Measurements from ENCODE around the gene STK11IP.

The STK11IP gene

DNA sequence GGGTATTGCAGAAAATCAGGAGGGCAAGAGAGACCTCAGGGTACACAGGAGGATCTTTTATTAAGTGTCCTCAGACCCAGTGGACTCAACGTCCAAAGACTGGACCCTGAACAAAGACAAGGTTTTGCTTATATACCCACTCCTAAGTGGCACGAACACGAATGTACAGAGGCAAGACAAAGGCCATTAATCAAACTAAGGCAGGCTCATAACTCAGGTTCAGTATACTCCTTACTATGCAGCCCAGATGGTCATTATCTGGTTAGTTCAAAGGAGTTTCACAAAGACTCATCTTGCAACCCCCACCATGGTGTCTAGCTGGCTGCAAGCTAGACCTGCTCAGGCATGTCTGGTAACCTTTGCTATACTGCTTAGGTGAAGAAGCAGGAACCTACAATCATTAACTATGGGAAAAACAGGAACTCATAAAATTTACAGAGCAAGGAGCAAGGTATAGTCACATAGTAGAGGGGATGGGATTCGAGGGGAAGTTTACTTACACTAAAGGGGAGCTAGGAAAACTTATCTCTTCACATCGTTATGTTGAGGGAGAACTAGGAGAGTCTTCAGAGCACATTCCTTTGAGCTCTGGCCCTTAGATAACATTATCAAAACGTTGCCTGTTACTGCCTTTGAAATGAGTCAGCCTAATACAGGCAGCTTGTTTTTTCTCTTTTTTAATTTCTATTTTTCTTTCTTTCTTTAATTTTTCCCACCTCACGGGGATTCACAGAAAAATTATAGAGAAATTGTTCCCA, 63.7 kb downstream of the STK11IP start:
- no peak for DNase-seq

DNA sequence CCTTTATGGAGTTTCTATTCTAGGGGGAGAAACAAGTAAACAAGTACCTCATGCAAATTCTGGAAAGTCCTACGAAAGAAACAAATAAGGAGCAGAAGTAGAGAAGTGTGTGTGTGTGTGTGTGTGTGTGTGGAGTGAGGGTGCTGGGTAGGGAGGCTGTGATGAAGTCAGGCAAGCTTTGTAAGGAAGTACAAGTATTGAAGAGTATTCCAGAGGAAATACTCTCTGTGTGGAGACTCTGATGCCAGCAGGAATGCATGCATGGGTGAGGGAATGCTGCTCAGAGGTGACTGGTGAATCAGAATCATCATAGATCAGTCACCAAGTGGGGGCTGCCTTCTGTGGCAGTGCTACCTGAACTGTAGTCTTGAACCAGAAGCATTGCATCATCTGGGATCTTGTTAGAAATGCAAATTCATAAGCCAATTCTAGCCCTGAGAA, 64.3 kb downstream of the STK11IP start:
- no peak for DNase-seq

GRCh38 chr2:219662566-219662965, 64.9 kb downstream of the STK11IP start:
- DNase-seq, result no peak

GRCh38 chr2:219663116-219663762, 65.6 kb downstream of the STK11IP start:
- no peak for DNase-seq

DNA sequence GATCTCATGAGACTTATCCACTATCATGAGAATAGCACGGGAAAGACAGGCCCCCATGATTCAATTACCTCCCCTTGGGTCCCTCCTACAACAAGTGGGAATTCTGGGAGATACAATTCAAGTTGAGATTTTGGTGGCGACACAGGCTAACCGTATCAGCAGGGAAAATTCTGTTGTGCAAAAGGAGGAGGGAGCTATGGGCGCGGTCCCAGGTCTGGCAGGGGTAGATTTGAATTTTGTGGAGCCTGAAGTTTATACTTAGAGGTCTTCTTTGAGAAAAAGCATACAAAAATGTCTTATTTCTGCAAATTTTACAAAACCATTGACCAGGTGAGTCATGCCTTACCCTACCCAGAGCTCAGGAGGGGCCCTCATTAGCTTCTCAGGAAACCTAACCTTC, 66.4 kb downstream of the STK11IP start:
- DNase-seq, result no peak

DNA sequence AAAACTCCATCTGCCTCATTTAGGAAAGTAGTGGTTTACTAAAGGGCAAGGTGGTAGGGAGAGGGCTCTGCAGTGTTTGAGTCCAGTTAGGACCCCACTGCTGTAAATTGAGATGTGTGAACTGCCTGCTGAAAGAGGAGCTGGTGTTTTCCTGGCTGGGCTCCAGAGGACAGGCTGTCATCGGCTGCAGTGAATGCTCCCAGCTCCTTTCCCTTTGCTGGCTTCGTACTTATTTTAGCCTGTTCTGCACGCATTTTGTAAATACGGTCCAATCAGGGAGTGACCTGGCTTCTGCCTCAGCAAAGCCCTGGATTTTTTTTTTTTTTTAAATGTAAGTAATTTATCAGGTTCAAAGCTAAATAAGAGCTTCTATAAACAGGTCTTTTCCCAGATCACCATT, 67.3 kb downstream of the STK11IP start:
- no peak for DNase-seq

- DNase-seq, result no peak
These were observed 68.3 kb downstream of the STK11IP start for GRCh38 chr2:219665926-219666325.
